ENCODE data around the gene MGAT1. TPM values are rescaled to one million over a fixed set of nuclear protein-coding genes. Genes with fewer than 3 reads are reported as not detected.

MGAT1 gene
- total RNA-seq: 104 and 113 TPM in 2 replicates

DNA sequence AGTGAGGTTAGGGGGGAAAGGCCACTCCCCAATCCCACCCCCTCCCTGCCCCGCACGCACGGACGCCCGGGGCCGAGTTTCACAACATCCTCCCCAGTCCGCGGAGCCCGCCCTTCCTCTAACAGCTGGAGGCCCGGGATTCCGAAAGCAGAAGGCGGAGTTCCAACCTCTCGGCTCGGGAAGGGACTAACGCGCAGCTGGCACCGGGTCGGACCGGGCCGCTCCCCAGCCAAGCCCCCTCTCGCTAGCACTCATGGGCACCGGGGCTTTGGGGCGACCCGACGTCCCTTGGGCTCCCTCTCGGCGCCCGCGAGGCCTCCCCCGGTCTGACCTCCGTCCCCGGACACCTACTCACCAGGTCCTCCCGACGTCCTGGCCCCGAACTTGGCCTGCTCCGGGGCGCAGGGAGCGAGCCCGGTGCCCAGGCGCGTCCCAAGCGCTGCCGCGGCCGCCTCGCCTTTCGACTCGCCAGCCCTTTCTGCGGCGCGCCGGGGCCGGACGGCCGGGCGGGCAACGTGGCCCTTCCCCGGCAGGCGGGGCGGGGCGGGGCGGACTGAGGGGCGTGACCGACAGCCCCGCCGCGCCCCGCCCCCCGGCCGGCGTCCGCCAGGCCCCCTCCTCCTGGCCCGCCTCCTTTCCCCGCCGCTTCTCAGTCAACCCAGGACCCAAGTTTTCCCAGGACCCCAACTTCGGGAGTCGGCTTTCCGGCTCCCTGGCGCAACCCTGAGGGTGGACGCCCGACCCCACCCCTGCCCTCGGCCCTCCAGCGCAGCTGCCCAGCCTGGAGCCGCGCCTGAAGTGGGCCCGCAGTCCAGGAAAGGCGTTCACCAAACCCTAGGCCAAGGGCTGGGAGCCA lies at the start of gene MGAT1:
TSS of gene MGAT1 (minus strand) at position 482 of the 856 bp plus-strand sequence. CDS start 9,835 bp downstream, outside the sequence.
- H4K20me1 ChIP-seq (ENCODE audit: insufficient read depth, low read length): peaks cover 46% of the 10 kb centered on the region
- H3K79me2 ChIP-seq (ENCODE audit: insufficient read depth, low read length): peaks cover 76% of the 10 kb centered on the region
- H3K4me2 ChIP-seq (ENCODE audit: insufficient read depth, low read length): peak within 1 kb of the TSS; percentile 99
- H3K9me3 ChIP-seq (ENCODE audit: low read depth, low read length): no peaks in the 10 kb centered on the region
- peaks cover 3% of the 10 kb centered on the region for H3K36me3 ChIP-seq (ENCODE audit: insufficient read depth, low read length)
- H3K27ac ChIP-seq (ENCODE audit: low read depth, low read length): peak within 1 kb of the TSS; percentile 87
- H3K4me3 ChIP-seq (ENCODE audit: insufficient read depth, low read length): peak within 1 kb of the TSS; percentile 89
- TF ChIP-seq, protein P1, sequence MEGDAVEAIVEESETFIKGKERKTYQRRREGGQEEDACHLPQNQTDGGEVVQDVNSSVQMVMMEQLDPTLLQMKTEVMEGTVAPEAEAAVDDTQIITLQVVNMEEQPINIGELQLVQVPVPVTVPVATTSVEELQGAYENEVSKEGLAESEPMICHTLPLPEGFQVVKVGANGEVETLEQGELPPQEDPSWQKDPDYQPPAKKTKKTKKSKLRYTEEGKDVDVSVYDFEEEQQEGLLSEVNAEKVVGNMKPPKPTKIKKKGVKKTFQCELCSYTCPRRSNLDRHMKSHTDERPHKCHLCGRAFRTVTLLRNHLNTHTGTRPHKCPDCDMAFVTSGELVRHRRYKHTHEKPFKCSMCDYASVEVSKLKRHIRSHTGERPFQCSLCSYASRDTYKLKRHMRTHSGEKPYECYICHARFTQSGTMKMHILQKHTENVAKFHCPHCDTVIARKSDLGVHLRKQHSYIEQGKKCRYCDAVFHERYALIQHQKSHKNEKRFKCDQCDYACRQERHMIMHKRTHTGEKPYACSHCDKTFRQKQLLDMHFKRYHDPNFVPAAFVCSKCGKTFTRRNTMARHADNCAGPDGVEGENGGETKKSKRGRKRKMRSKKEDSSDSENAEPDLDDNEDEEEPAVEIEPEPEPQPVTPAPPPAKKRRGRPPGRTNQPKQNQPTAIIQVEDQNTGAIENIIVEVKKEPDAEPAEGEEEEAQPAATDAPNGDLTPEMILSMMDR (IDR thresholded peaks at IDR 0.05; ENCODE audit: extremely low read depth, low read depth, low read length): no peak
- DNase-seq (ENCODE audit: insufficient read length, low spot score, missing footprints): peak; percentile 98
- peaks cover 48% of the 10 kb centered on the region for H3K4me1 ChIP-seq (ENCODE audit: insufficient read depth, low read length)
- peak within 1 kb of the TSS; percentile 61 for H2AFZ ChIP-seq (ENCODE audit: low read length)
- no peaks in the 10 kb centered on the region for H3K27me3 ChIP-seq (ENCODE audit: insufficient read depth, low read length)

DNA sequence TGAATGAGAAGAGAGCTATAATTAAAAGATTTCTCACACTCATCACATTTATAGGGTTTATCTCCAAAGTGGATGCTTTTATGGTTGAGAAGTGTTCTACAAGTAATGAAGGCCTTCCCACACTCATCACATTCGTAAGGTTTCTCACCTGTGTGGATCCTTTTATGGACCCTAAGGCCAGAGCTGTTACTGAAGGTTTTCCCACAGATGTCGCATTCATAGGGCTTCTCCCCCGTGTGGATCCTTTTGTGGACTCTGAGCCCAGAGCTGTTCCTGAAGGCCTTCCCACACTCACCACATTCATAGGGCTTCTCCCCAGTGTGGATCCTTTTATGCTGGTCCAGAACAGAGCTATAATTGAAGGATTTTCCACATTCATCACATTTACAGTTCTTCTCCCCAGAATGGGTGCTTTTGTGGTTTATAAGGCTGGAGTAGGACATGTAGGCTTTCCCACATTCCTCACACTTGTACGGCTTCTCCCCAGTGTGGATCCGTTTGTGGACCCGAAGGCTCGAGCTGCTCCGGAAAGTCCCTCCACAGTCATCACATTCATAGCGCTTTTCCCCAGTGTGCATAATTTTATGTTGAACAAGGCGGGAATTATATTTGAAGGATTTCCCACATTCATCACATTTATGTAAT lies 48.0 kb upstream of the MGAT1 start:
- TF ChIP-seq, protein P1 (IDR thresholded peaks at IDR 0.05; ENCODE audit: extremely low read depth, low read depth, low read length): no peak

DNA sequence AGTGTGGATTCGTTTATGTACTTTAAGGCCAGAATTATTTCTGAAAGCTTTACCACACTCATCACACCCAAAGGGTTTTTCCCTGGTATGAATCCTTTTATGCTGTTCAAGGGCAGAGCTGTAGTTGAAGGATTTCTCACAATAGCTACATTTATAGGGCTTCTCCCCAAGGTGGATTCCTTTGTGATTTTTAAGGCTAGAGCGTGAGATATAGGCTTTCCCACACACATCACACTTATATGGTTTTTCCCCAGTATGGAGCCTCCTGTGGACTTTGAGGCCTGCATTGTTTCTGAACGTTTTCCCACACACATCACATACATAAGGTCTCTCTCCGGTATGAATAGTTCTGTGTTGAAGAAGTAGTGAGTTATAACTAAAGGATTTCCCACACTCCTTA lies 47.2 kb upstream of the MGAT1 start:
- Histone ChIP-seq H3K36me3 (ENCODE audit: insufficient read depth, low read length) (peaks cover 49% of the 10 kb centered on the region), H3K27me3 (ENCODE audit: insufficient read depth, low read length) (no peaks in the 10 kb centered on the region), H3K9me3 (ENCODE audit: low read depth, low read length) (peaks cover 43% of the 10 kb centered on the region), H3K4me3 (ENCODE audit: insufficient read depth, low read length) (no peak overlapping the region), H3K4me1 (ENCODE audit: insufficient read depth, low read length) (no peaks in the 10 kb centered on the region), H3K27ac (ENCODE audit: low read depth, low read length) (no peak overlapping the region), H4K20me1 (ENCODE audit: insufficient read depth, low read length) (no peaks in the 10 kb centered on the region), H3K79me2 (ENCODE audit: insufficient read depth, low read length) (no peaks in the 10 kb centered on the region), H2AFZ (ENCODE audit: low read length) (no peak overlapping the region), H3K4me2 (ENCODE audit: insufficient read depth, low read length) (no peak overlapping the region)
- no peak for DNase-seq (ENCODE audit: insufficient read length, low spot score, missing footprints)
- TF ChIP-seq, protein P1 (IDR thresholded peaks at IDR 0.05; ENCODE audit: extremely low read depth, low read depth, low read length): no peak

More for the DNA sequence above, 48.0 kb upstream of the MGAT1 start:
- no peak for DNase-seq (ENCODE audit: insufficient read length, low spot score, missing footprints)
- Histone ChIP-seq H3K9me3 (ENCODE audit: low read depth, low read length) (peaks cover 43% of the 10 kb centered on the region), H2AFZ (ENCODE audit: low read length) (no peak overlapping the region), H3K27me3 (ENCODE audit: insufficient read depth, low read length) (no peaks in the 10 kb centered on the region), H3K79me2 (ENCODE audit: insufficient read depth, low read length) (peaks cover 3% of the 10 kb centered on the region), H4K20me1 (ENCODE audit: insufficient read depth, low read length) (no peaks in the 10 kb centered on the region), H3K27ac (ENCODE audit: low read depth, low read length) (no peak overlapping the region), H3K4me3 (ENCODE audit: insufficient read depth, low read length) (no peak overlapping the region), H3K4me1 (ENCODE audit: insufficient read depth, low read length) (no peaks in the 10 kb centered on the region), H3K4me2 (ENCODE audit: insufficient read depth, low read length) (no peak overlapping the region), H3K36me3 (ENCODE audit: insufficient read depth, low read length) (peaks cover 54% of the 10 kb centered on the region)

DNA sequence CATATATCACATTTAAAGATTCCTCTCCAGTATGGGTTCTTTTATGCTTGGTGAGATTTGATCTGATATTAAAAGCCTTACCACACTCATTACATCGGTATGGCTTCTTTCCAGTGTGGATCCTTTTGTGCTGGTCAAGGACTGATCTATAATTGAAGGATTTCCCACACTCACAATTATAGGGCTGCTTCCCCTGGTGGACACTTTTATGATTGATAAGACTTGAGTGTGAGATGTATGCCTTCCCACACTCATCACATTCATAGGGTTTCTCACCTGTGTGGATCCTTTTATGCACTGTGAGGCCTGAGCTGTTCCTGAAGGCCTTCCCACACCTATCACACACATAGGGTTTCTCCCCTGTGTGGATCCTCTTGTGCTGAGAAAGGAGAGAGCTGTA lies 46.3 kb upstream of the MGAT1 start:
- Histone ChIP-seq H3K9me3 (ENCODE audit: low read depth, low read length) (peaks cover 43% of the 10 kb centered on the region), H2AFZ (ENCODE audit: low read length) (no peak overlapping the region), H3K79me2 (ENCODE audit: insufficient read depth, low read length) (no peaks in the 10 kb centered on the region), H4K20me1 (ENCODE audit: insufficient read depth, low read length) (no peaks in the 10 kb centered on the region), H3K4me3 (ENCODE audit: insufficient read depth, low read length) (peak overlapping the region; percentile 21), H3K36me3 (ENCODE audit: insufficient read depth, low read length) (peaks cover 49% of the 10 kb centered on the region), H3K27me3 (ENCODE audit: insufficient read depth, low read length) (no peaks in the 10 kb centered on the region), H3K4me2 (ENCODE audit: insufficient read depth, low read length) (no peak overlapping the region), H3K4me1 (ENCODE audit: insufficient read depth, low read length) (no peaks in the 10 kb centered on the region), H3K27ac (ENCODE audit: low read depth, low read length) (no peak overlapping the region)
- TF ChIP-seq, protein P1 (IDR thresholded peaks at IDR 0.05; ENCODE audit: extremely low read depth, low read depth, low read length): no peak
- DNase-seq (ENCODE audit: insufficient read length, low spot score, missing footprints): no peak
